Tibial nerve (tissue), 4 donors: ENCODE data around the gene CRYL1. TPM values are rescaled to one million over a fixed set of nuclear protein-coding genes. Genes with fewer than 3 reads are reported as not detected.

Experiments
- DNase-seq, 2 donors: peaks; one replicate each; pipeline ENCODE4 v3.0.0-alpha.2; 2019; ENCODE audit warnings: low spot score in 2 of 2
- H3K27ac ChIP-seq, 4 donors: fragments of 200-600 bp; sonication (generic) in 3 of 4; one replicate each; pipeline ENCODE4 v1.5.1; 2017 to 2019; ENCODE audit warnings: mild to moderate bottlenecking in 1 of 4
- H3K27me3 ChIP-seq, 2 donors: fragments of 200-600 bp; sonication (generic) in 1 of 2; one replicate each; pipeline versions ENCODE4 v1.5.1 to v1.6.0; 2017 to 2019
- H3K36me3 ChIP-seq, 3 donors: fragments of 200-600 bp; sonication (generic); one replicate each; pipeline ENCODE4 v1.5.1; 2018 to 2019
- H3K4me1 ChIP-seq, 4 donors: fragments of 200-600 bp; sonication (generic) in 3 of 4; one replicate each; pipeline ENCODE4 v1.5.1; 2017 to 2019
- H3K4me3 ChIP-seq, 4 donors: fragments of 200-600 bp; sonication (generic) in 3 of 4; one replicate each; pipeline ENCODE4 v1.5.1; 2017 to 2019; ENCODE audit warnings: mild to moderate bottlenecking in 1 of 4, moderate library complexity in 1 of 4
- H3K9me3 ChIP-seq, 4 donors: fragments of 200-600 bp; sonication (generic) in 3 of 4; one replicate each; pipeline ENCODE4 v1.5.1; 2017 to 2019
- EP300 ChIP-seq, 2 donors: sonication (generic); formaldehyde crosslinking; IDR thresholded peaks; one replicate each; pipeline ENCODE4 v1.6.1; 2017; ENCODE audit warnings: antibody characterized with exemption in 2 of 2, mild to moderate bottlenecking in 1 of 2
- POLR2A ChIP-seq, 2 donors: fragments of 450-650 bp; IDR thresholded peaks; one replicate each; pipeline ENCODE4 v1.6.1; 2017; ENCODE audit warnings: antibody characterized with exemption in 2 of 2, mild to moderate bottlenecking in 2 of 2, moderate library complexity in 2 of 2
- WGBS, 2 donors: methylation state at CpG; one replicate each; pipeline ENCODE4 v1.1.5; 2018; 5-methylcytosine and 5-hydroxymethylcytosine counted together
- total RNA-seq, 4 donors: library from RNA; depleted of rRNA; stranded (reverse); fragments of >200 nt; gene quantifications; one replicate each; pipeline ENCODE4 v1.1.0, GENCODE V29; 2016
- TF ChIP-seq, protein P1 (sequence below), 5 experiments: fragments of 200-600 bp in 3 of 5; fragments of 450-650 bp in 2 of 5; sonication (generic) in 3 of 5; IDR thresholded peaks; one replicate each; pipeline ENCODE4 v1.5.1; 2016 to 2019; ENCODE audit warnings: antibody characterized with exemption in 5 of 5, mild to moderate bottlenecking in 3 of 5, moderate library complexity in 2 of 5

The CRYL1 gene
- total RNA-seq, 4 donors from 2014 or later = 33.9 to 60.5 (median 49.5) TPM

DNA sequence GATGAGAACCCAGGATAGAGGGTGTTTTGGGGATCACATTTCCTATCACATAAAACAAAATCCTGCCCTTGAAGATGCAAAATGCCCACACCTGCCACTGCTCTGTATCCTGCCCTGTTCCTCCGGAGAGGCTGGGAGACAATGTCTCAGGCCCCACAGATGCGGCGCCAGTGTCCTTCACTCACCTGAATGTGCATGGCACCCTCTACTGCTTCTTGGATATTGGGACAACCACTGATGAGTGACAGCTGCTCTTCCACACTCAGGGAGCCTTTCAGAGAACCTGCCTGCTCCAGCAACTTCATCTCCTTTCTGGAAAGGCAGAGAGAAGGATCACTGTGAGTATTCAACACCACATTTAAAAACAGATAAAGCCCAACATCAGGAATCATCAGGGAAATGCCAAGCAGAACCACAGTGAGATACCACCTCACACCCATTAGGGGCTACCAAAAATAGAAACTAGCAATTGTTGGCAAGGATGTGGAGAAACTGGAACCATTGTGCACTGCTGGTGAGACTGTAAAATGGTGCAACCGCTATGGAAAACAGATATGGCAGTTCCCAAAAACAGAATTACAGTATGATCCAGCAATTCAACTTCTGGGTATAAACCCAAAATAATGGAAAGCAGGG is 36.4 kb downstream of the CRYL1 start:
- Histone ChIP-seq H3K36me3 (peaks cover 0 to 11% (median 0%) of the 10 kb centered on the region in 3 donors), H3K4me1 (peaks cover 0 to 11% (median 0%) of the 10 kb centered on the region in 4 donors), H3K9me3 (no peaks in the 10 kb centered on the region), H3K27ac (no peak overlapping the region), H3K4me3 (no peak overlapping the region), H3K27me3 (no peaks in the 10 kb centered on the region)
- WGBS, 2 donors = 41 to 66% methylated on average over 4 of the region's 4 CpGs
- DNase-seq = peak in 1 of 2 donors; percentile 50
- TF ChIP-seq, protein P1, sequence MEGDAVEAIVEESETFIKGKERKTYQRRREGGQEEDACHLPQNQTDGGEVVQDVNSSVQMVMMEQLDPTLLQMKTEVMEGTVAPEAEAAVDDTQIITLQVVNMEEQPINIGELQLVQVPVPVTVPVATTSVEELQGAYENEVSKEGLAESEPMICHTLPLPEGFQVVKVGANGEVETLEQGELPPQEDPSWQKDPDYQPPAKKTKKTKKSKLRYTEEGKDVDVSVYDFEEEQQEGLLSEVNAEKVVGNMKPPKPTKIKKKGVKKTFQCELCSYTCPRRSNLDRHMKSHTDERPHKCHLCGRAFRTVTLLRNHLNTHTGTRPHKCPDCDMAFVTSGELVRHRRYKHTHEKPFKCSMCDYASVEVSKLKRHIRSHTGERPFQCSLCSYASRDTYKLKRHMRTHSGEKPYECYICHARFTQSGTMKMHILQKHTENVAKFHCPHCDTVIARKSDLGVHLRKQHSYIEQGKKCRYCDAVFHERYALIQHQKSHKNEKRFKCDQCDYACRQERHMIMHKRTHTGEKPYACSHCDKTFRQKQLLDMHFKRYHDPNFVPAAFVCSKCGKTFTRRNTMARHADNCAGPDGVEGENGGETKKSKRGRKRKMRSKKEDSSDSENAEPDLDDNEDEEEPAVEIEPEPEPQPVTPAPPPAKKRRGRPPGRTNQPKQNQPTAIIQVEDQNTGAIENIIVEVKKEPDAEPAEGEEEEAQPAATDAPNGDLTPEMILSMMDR (IDR thresholded peaks at IDR 0.05) = peak in 3 of 5 experiments; percentile 20 to 31 (median 27)
- TF ChIP-seq EP300 (IDR thresholded peaks at IDR 0.05) = no peak

GRCh38 chr13:20487927-20488326 is 37.7 kb downstream of the CRYL1 start:
- Histone ChIP-seq H3K27me3 (no peaks in the 10 kb centered on the region), H3K4me3 (no peak overlapping the region), H3K27ac (no peak overlapping the region), H3K4me1 (peaks cover 0 to 11% (median 0%) of the 10 kb centered on the region in 4 donors), H3K36me3 (peaks cover 0 to 11% (median 0%) of the 10 kb centered on the region in 3 donors), H3K9me3 (no peaks in the 10 kb centered on the region)
- WGBS, 2 donors = 54 to 73% methylated on average over 3 of the region's 3 CpGs
- no peak for TF ChIP-seq EP300 (IDR thresholded peaks at IDR 0.05)
- TF ChIP-seq POLR2A (IDR thresholded peaks at IDR 0.05) = no peak
- TF ChIP-seq, protein P1 (IDR thresholded peaks at IDR 0.05) = no peak
- DNase-seq = no peak

DNA sequence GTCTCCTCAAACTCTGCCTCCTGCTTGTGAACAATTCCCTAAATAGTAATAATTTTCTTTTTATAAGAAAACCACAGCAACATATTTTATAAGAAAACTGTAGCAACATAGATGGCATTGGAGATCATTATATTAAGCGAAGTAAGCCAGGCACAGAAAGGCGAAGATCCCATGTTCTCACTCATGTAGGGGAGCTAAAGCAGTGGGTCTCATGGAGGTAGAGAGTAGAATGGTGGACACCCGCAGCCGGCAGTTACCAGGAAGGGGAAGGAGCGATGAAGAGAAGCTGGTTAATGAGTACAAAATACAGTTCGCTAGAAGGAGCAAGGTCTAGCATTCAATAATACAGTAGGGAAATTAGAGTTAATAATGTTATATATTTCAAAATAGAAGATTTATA is 42.9 kb downstream of the CRYL1 start:
- DNase-seq = no peak
- H3K4me3 ChIP-seq = no peak overlapping the region
- 89 to 95% methylated on average over 6 of the region's 6 CpGs for WGBS, 2 donors
- H3K9me3 ChIP-seq = no peaks in the 10 kb centered on the region
- TF ChIP-seq POLR2A (IDR thresholded peaks at IDR 0.05) (no peak), EP300 (IDR thresholded peaks at IDR 0.05) (no peak)
- TF ChIP-seq, protein P1 (IDR thresholded peaks at IDR 0.05) = no peak
- peaks cover 0 to 5% (median 0%) of the 10 kb centered on the region in 3 donors for H3K36me3 ChIP-seq
- peak overlapping the region in 2 of 4 donors; percentile 56 to 68 for H3K27ac ChIP-seq
- peaks cover 0 to 9% (median 0%) of the 10 kb centered on the region in 4 donors for H3K4me1 ChIP-seq
- no peaks in the 10 kb centered on the region for H3K27me3 ChIP-seq

GRCh38 chr13:20482275-20482761 is 43.3 kb downstream of the CRYL1 start:
- H3K9me3 ChIP-seq = no peaks in the 10 kb centered on the region
- DNase-seq = peak; percentile 26 to 36
- peaks cover 0 to 7% (median 0%) of the 10 kb centered on the region in 4 donors for H3K4me1 ChIP-seq
- peaks cover 0 to 5% (median 0%) of the 10 kb centered on the region in 3 donors for H3K36me3 ChIP-seq
- WGBS, 2 donors = 53 to 67% methylated on average over 11 of the region's 11 CpGs
- no peaks in the 10 kb centered on the region for H3K27me3 ChIP-seq
- TF ChIP-seq, protein P1 (IDR thresholded peaks at IDR 0.05) = no peak
- TF ChIP-seq POLR2A (IDR thresholded peaks at IDR 0.05) = no peak
- peak in 1 of 2 donors; percentile 49 for TF ChIP-seq EP300 (IDR thresholded peaks at IDR 0.05)
- peak overlapping the region in 2 of 4 donors; percentile 56 to 68 for H3K27ac ChIP-seq
- H3K4me3 ChIP-seq = no peak overlapping the region

GRCh38 chr13:20477394-20477793 is 48.3 kb downstream of the CRYL1 start:
- Histone ChIP-seq H3K4me3 (no peak overlapping the region), H3K27me3 (no peaks in the 10 kb centered on the region), H3K4me1 (peaks cover 0 to 7% (median 0%) of the 10 kb centered on the region in 4 donors), H3K9me3 (no peaks in the 10 kb centered on the region), H3K36me3 (peaks cover 0 to 32% (median 0%) of the 10 kb centered on the region in 3 donors), H3K27ac (no peak overlapping the region)
- whole genome bisulfite sequencing, 2 donors = 95 to 98% methylated on average over 3 of the region's 3 CpGs
- DNase-seq = no peak
- TF ChIP-seq, protein P1 (IDR thresholded peaks at IDR 0.05) = no peak
- no peak for TF ChIP-seq EP300 (IDR thresholded peaks at IDR 0.05)
- TF ChIP-seq POLR2A (IDR thresholded peaks at IDR 0.05) = no peak
